Upper lobe of left lung (tissue), 6 donors: Measurements from ENCODE around the gene PPP1R11. TPM values are rescaled to one million over a fixed set of nuclear protein-coding genes. Genes with fewer than 3 reads are reported as not detected.

Source experiments
- ATAC-seq, 2 donors: fragments of 200-7000 bp; cut with Tn5 transposase; one replicate each; pipeline ENCODE4 v1.9.1; 2022; ENCODE audit warnings: mild to moderate bottlenecking in 2 of 2, moderate library complexity in 2 of 2; ENCODE audit not compliant: low FRiP score in 2 of 2
- DNase-seq, 2 donors: peaks; one replicate each; pipeline ENCODE4 v3.0.0-alpha.2; 2019 to 2020
- H3K27ac ChIP-seq, 4 donors: fragments of 200-600 bp; sonication (generic); one replicate each; pipeline ENCODE4 v1.5.1; 2016 to 2019
- H3K27me3 ChIP-seq, 4 donors: fragments of 200-600 bp; sonication (generic); one replicate each; pipeline ENCODE4 v1.5.1; 2017 to 2019
- H3K36me3 ChIP-seq, 4 donors: fragments of 200-600 bp; sonication (generic); one replicate each; pipeline ENCODE4 v1.5.1; 2016 to 2019
- H3K4me1 ChIP-seq, 4 donors: fragments of 200-600 bp; sonication (generic); one replicate each; pipeline ENCODE4 v1.5.1; 2018 to 2019
- H3K4me3 ChIP-seq, 4 donors: fragments of 200-600 bp; sonication (generic); one replicate each; pipeline ENCODE4 v1.5.1; 2017 to 2019; ENCODE audit warnings: mild to moderate bottlenecking in 2 of 4, moderate library complexity in 1 of 4
- H3K9me3 ChIP-seq, 4 donors: fragments of 200-600 bp; sonication (generic); one replicate each; pipeline ENCODE4 v1.5.1; 2018 to 2019
- CTCF ChIP-seq, 6 experiments: fragments of 450-650 bp in 4 of 6; fragments of 200-600 bp in 2 of 6; sonication (generic) in 2 of 6; IDR thresholded peaks; one replicate each; pipeline ENCODE4 v1.5.1; 2016 to 2019; ENCODE audit warnings: antibody characterized with exemption in 6 of 6
- EP300 ChIP-seq, 4 donors: sonication (generic); formaldehyde crosslinking; IDR thresholded peaks; one replicate each; pipeline ENCODE4 v1.5.1; 2017; ENCODE audit warnings: antibody characterized with exemption in 4 of 4, control low read depth in 2 of 4
- POLR2A ChIP-seq, 4 donors: fragments of 450-650 bp; IDR thresholded peaks; one replicate each; pipeline ENCODE4 v1.5.1; 2016 to 2017; ENCODE audit warnings: antibody characterized with exemption in 4 of 4, mild to moderate bottlenecking in 2 of 4
- POLR2AphosphoS5 ChIP-seq, 2 donors: sonication (generic); formaldehyde crosslinking; IDR thresholded peaks; one replicate each; pipeline ENCODE4 v1.5.1; 2017; ENCODE audit warnings: antibody characterized with exemption in 2 of 2
- WGBS, 2 donors: methylation state at CpG; one replicate each; pipeline ENCODE4 v1.1.5; 2017 to 2018; 5-methylcytosine and 5-hydroxymethylcytosine counted together
- total RNA-seq, 6 donors: library from RNA; depleted of rRNA in 4 of 6; stranded (reverse); fragments of >200 nt in 4 of 6; gene quantifications; one replicate each; pipeline versions ENCODE4 v1.1.0 to v1.2.1, GENCODE V29; 2016 to 2021
- donor health status: DM: no; HTN: no; CAD: no; lungs with moderate emphysema.
- donor health status: DM: no; HTN: yes; CAD: no; lungs with severe emphysema.

PPP1R11 gene
- total RNA-seq, 6 donors from 2014 or later = 31.4 to 66.1 (median 42.7) TPM

- no peak overlapping the region for H3K4me3 ChIP-seq
- no peak overlapping the region for H3K27ac ChIP-seq
- H3K36me3 ChIP-seq = no peaks in the 10 kb centered on the region
- 91 to 93% methylated on average over 2 of the region's 2 CpGs for WGBS, 2 donors
- no peaks in the 10 kb centered on the region for H3K4me1 ChIP-seq
- no peak for DNase-seq
- TF ChIP-seq POLR2AphosphoS5 (IDR thresholded peaks at IDR 0.05) (no peak), POLR2A (IDR thresholded peaks at IDR 0.05) (no peak), CTCF (IDR thresholded peaks at IDR 0.05) (no peak), EP300 (IDR thresholded peaks at IDR 0.05) (no peak)
- H3K27me3 ChIP-seq = no peaks in the 10 kb centered on the region
- no peak for ATAC-seq
- H3K9me3 ChIP-seq = no peaks in the 10 kb centered on the region
Measured at GRCh38 chr6:30043744-30044143, 23.3 kb upstream of the PPP1R11 start.

DNA sequence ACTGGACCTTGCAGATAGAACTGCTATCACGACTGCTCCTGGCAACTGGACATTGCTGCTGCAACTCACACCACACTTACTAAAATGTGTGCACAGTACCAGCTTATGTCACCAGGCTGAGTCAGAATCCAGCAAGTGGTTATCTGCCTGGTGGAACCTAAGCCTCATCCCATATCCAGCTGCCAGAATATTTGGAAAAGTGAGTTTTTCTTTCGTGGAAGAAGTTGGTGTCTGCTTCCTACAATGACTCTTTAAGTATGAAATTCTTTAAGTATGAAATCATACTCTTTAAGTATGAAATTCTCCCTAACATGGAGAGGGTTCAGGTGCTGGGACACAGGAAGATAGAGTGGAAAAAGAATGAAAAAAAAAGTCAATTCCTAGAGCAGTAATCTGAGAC is 22.4 kb upstream of the PPP1R11 start:
- no peak for TF ChIP-seq POLR2AphosphoS5 (IDR thresholded peaks at IDR 0.05)
- TF ChIP-seq POLR2A (IDR thresholded peaks at IDR 0.05) = no peak
- TF ChIP-seq EP300 (IDR thresholded peaks at IDR 0.05) = no peak
- no peak for TF ChIP-seq CTCF (IDR thresholded peaks at IDR 0.05)
- ATAC-seq (no peak), DNase-seq (no peak)
- Histone ChIP-seq H3K36me3 (no peaks in the 10 kb centered on the region), H3K27me3 (no peaks in the 10 kb centered on the region), H3K4me3 (no peak overlapping the region), H3K27ac (no peak overlapping the region), H3K9me3 (no peaks in the 10 kb centered on the region), H3K4me1 (no peaks in the 10 kb centered on the region)
- 64 to 66% methylated on average over 2 of the region's 2 CpGs for WGBS, 2 donors

DNA sequence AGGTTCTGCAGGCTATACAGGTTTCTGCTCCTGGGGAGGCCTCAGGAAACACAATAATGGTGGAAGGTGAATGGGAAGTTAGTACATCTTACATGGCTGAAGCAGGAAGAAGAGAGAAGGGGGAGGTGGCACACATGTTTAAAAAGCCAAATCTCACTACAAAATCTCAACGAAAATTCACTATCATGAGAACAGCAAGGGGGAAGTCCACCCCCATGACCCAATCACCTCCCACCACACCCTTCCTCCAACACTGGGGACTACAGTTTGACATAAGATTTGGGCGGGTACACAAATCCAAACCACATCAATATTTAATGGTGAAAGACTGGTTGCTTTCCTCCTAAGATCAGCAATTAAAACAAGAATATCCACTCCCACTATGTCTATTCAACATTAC is 19.8 kb upstream of the PPP1R11 start:
- TF ChIP-seq CTCF (IDR thresholded peaks at IDR 0.05) = no peak
- no peak for TF ChIP-seq POLR2AphosphoS5 (IDR thresholded peaks at IDR 0.05)
- Histone ChIP-seq H3K4me3 (no peak overlapping the region), H3K27me3 (no peaks in the 10 kb centered on the region), H3K27ac (no peak overlapping the region), H3K9me3 (no peaks in the 10 kb centered on the region), H3K36me3 (no peaks in the 10 kb centered on the region), H3K4me1 (no peaks in the 10 kb centered on the region)
- ATAC-seq = no peak
- no peak for DNase-seq
- 69 to 74% methylated on average over 2 of the region's 2 CpGs for WGBS, 2 donors

DNA sequence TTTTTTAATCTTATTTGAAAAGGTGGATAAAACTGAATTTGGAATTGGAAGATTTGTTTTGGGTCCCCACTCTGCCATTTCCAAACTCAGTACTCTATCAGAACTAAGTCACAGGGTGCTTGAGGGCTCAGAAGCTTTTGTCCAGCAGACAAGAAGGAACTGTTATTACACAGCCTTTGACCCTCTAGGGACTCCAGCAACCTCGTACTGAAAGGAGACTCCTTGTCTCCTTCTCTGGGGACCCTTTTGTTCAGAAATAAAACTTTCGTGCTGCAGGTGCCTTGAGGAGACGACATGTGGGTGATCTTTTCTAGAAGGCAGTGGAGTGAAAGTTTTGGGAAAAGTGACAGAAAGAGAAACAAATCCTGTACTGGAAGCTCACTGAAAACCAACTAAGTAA is 13.3 kb upstream of the PPP1R11 start:
- ATAC-seq (no peak), DNase-seq (no peak)
- H3K36me3 ChIP-seq = peaks cover 0 to 11% (median 2%) of the 10 kb centered on the region in 4 donors
- no peak overlapping the region for H3K27ac ChIP-seq
- no peaks in the 10 kb centered on the region for H3K27me3 ChIP-seq
- no peak overlapping the region for H3K4me3 ChIP-seq
- no peaks in the 10 kb centered on the region for H3K9me3 ChIP-seq
- TF ChIP-seq EP300 (IDR thresholded peaks at IDR 0.05) = no peak
- no peak for TF ChIP-seq CTCF (IDR thresholded peaks at IDR 0.05)
- TF ChIP-seq POLR2A (IDR thresholded peaks at IDR 0.05) = no peak
- TF ChIP-seq POLR2AphosphoS5 (IDR thresholded peaks at IDR 0.05) = no peak
- WGBS, 2 donors = 90 to 94% methylated on average over 3 of the region's 3 CpGs
- H3K4me1 ChIP-seq = no peaks in the 10 kb centered on the region

GRCh38 chr6:30055513-30055912 is 11.5 kb upstream of the PPP1R11 start:
- no peaks in the 10 kb centered on the region for H3K27me3 ChIP-seq
- H3K27ac ChIP-seq = no peak overlapping the region
- H3K36me3 ChIP-seq = peaks cover 0 to 11% (median 2%) of the 10 kb centered on the region in 4 donors
- DNase-seq (no peak), ATAC-seq (no peak)
- no peak overlapping the region for H3K4me3 ChIP-seq
- peaks cover 7 to 10% (median 9%) of the 10 kb centered on the region in 4 donors for H3K4me1 ChIP-seq
- H3K9me3 ChIP-seq = no peaks in the 10 kb centered on the region
- 74 to 82% methylated on average over 1 of the region's 1 CpG for WGBS, 2 donors
- TF ChIP-seq CTCF (IDR thresholded peaks at IDR 0.05) = no peak
